Esophagus (tissue), 2 donors: ENCODE measurements around the gene LRRTM1. TPM values are rescaled to one million over a fixed set of nuclear protein-coding genes. Genes with fewer than 3 reads are reported as not detected.
A peak's percentile ranks its signal among the peaks of the same experiment; 100 is the strongest.

Experiments used
- H3K27ac ChIP-seq, 2 donors: one replicate each; pipeline ENCODE4 v1.5.1; 2013; ENCODE audit warnings: low read depth in 2 of 2, mild to moderate bottlenecking in 2 of 2, inconsistent platforms in 1 of 2, low read length in 1 of 2, moderate library complexity in 1 of 2
- H3K27me3 ChIP-seq, 2 donors: one replicate each; pipeline ENCODE4 v1.6.1; 2013; ENCODE audit warnings: low read length in 2 of 2, control low read depth in 1 of 2, mild to moderate bottlenecking in 1 of 2; ENCODE audit not compliant: insufficient read depth in 2 of 2, control insufficient read depth in 1 of 2
- H3K36me3 ChIP-seq, 2 donors: one replicate each; pipeline ENCODE4 v1.6.1; 2013; ENCODE audit warnings: low read length in 1 of 2; ENCODE audit not compliant: control insufficient read depth in 2 of 2, insufficient read depth in 2 of 2
- H3K4me1 ChIP-seq, 2 donors: one replicate each; pipeline ENCODE4 v1.6.1; 2013; ENCODE audit warnings: low read length in 1 of 2; ENCODE audit not compliant: control insufficient read depth in 2 of 2, insufficient read depth in 2 of 2
- H3K4me3 ChIP-seq, 2 donors: one replicate each; pipeline ENCODE4 v1.5.1; 2013; ENCODE audit warnings: low read length in 2 of 2, mild to moderate bottlenecking in 2 of 2, low read depth in 1 of 2, moderate library complexity in 1 of 2
- H3K9me3 ChIP-seq, 2 donors: one replicate each; pipeline ENCODE4 v1.6.1; 2013; ENCODE audit warnings: mild to moderate bottlenecking in 2 of 2, low read depth in 1 of 2, low read length in 1 of 2, moderate library complexity in 1 of 2; ENCODE audit not compliant: control insufficient read depth in 2 of 2, insufficient read depth in 1 of 2
- WGBS, 2 donors: extraction: QIAGEN DNeasy Blood & Tissue Kit; methylation state at CpG; one replicate each; pipeline ENCODE4 v1.1.7; 2013; 5-methylcytosine and 5-hydroxymethylcytosine counted together
- polyA plus RNA-seq, 2 donors: library from polyadenylated mRNA; stranded (reverse); fragments of 200-250 nt; gene quantifications; one replicate each; pipeline ENCODE4 v1.2.3, GENCODE V29; 2013
- donor health status: healthy with polysubstance abuse.
- donor health status: Bipolar disorder and iron deficiency.

The LRRTM1 gene, protein sequence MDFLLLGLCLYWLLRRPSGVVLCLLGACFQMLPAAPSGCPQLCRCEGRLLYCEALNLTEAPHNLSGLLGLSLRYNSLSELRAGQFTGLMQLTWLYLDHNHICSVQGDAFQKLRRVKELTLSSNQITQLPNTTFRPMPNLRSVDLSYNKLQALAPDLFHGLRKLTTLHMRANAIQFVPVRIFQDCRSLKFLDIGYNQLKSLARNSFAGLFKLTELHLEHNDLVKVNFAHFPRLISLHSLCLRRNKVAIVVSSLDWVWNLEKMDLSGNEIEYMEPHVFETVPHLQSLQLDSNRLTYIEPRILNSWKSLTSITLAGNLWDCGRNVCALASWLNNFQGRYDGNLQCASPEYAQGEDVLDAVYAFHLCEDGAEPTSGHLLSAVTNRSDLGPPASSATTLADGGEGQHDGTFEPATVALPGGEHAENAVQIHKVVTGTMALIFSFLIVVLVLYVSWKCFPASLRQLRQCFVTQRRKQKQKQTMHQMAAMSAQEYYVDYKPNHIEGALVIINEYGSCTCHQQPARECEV
- polyA plus RNA-seq: under 1 TPM in 1 of 2 donors, not detected in 1; 0.16 TPM

DNA sequence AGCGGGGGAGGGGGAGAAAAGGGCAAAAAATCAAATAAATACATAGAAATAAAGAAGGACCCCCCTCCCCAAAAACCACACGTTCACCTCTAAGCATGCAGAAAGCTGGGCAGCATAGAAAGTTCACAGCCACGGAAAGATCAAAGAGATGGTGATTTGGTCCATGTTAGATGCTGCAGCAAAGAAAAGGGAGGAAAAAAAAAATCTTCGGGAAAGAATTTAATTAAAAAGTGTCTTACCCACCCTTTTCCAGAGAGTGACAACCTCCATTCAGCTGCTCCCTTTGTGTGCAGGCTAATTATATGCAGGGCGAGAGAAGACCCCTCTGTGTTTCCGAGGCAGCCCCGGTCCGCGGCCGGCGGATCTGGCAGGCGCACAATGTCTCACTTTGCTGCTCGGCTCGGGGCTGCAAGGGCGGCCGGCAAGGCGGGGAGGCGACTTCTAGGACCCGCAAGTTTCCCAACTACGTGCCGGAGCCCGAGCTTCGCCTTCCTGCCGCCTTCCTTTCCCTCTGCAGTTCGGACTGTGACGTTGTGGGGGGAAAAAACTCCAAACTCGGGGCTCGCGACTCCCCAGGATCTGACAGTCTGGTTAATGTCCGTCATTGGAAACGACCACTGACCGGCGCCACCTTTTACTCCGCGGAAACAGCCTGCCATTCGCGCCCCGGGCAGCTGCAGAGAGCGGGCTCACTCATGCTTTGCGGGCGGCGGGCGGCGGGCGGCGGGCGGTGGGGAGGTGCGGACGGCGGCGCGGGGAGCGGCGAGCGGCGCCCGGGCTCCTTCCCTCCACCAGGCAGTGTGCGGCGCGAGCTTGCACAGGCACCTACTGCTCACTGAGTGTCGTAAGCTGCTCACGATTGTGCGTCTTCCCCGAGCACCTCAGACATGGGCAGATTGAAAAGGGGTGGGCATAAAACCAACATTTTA, at the start of gene LRRTM1:
Gene LRRTM1 (minus strand): TSS at position 844 of the 929 bp plus-strand sequence. CDS start 933 bp downstream, outside the sequence.
- WGBS, 2 donors: 2 to 4% methylated on average over 47 to 64 of the region's 64 CpGs
- H3K9me3 ChIP-seq: peaks cover 0 to 16% of the 10 kb centered on the region in 2 donors
- H3K4me1 ChIP-seq: peaks cover 2 to 3% of the 10 kb centered on the region in 2 donors
- H3K4me3 ChIP-seq: peak within 1 kb of the TSS; percentile 27 to 30
- H3K27me3 ChIP-seq: peaks cover 0 to 7% of the 10 kb centered on the region in 2 donors
- H3K27ac ChIP-seq: no peak within 1 kb of the TSS
- H3K36me3 ChIP-seq: no peaks in the 10 kb centered on the region

DNA sequence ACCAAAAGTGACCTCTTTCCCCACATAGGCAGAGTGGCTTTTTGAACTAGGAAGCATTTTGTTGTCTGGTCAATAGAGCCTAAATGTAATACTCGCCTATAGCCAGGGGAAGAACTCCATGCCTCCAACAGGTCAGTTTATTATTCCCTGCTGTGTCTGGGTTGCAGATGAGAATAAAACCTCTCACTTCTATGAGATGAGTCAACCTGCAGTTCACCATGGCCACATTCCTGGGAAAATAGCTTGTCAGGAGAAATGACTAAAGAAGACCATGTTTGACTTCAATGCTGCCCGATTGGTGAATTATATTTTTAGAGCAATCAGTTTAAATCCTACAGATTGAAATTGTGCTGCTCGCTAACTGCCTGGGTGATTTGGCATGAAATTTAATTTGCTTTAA, 46.7 kb upstream of the LRRTM1 start:
- Histone ChIP-seq H3K27me3 (no peaks in the 10 kb centered on the region), H3K9me3 (no peaks in the 10 kb centered on the region)
- WGBS, 2 donors: 87 to 90% methylated on average over 3 of the region's 3 CpGs

DNA sequence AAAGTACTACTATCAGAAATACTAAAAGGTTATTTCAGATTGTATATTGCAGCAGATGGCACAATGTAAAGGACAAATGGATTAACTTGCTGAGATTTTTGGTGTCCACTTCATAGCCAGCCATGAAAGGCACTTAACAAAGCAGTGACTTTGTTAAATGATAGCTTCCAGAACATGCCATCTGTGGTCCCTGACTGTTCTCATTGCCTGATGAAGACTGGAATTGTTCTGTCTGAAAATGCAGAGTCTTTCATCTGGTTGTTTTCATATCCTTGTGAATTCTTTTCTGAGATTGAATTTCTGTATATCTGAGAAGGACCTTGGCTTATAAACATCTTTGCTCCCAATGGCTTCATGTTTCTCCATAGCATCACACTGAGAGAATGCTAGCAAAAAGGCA, 44.4 kb upstream of the LRRTM1 start:
- no peaks in the 10 kb centered on the region for H3K4me1 ChIP-seq
- no peaks in the 10 kb centered on the region for H3K27me3 ChIP-seq
- no peaks in the 10 kb centered on the region for H3K36me3 ChIP-seq
- H3K9me3 ChIP-seq: peaks cover 3 to 4% of the 10 kb centered on the region in 2 donors
- no peak overlapping the region for H3K4me3 ChIP-seq
- no peak overlapping the region for H3K27ac ChIP-seq

More for the DNA sequence above, 46.7 kb upstream of the LRRTM1 start:
- no peaks in the 10 kb centered on the region for H3K4me1 ChIP-seq
- no peak overlapping the region for H3K27ac ChIP-seq
- no peak overlapping the region for H3K4me3 ChIP-seq
- no peaks in the 10 kb centered on the region for H3K36me3 ChIP-seq

DNA sequence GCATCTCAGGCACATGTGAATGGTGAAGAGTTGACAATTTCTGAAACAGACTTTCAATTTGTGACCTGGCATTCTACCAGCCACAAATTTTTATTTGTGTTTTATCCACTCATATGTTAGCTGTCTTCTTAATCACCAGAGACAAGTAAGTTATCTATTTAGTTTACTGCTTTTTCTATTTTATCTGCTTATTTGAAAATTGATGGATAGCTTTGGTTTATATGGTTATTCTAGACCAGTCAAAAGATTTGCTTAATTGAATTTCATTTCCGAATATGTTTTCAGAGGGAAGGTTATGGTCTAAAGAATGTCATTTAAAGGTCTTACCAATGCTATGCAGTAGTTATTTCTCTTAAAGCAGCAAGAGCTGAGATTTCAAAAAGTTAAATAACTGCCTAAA, 43.5 kb upstream of the LRRTM1 start:
- H3K4me3 ChIP-seq: no peak overlapping the region
- H3K36me3 ChIP-seq: no peaks in the 10 kb centered on the region
- no peak overlapping the region for H3K27ac ChIP-seq
- WGBS, 2 donors: 77 to 78% methylated on average over 1 of the region's 1 CpG
- H3K9me3 ChIP-seq: peaks cover 3 to 4% of the 10 kb centered on the region in 2 donors
- no peaks in the 10 kb centered on the region for H3K27me3 ChIP-seq
- no peaks in the 10 kb centered on the region for H3K4me1 ChIP-seq

DNA sequence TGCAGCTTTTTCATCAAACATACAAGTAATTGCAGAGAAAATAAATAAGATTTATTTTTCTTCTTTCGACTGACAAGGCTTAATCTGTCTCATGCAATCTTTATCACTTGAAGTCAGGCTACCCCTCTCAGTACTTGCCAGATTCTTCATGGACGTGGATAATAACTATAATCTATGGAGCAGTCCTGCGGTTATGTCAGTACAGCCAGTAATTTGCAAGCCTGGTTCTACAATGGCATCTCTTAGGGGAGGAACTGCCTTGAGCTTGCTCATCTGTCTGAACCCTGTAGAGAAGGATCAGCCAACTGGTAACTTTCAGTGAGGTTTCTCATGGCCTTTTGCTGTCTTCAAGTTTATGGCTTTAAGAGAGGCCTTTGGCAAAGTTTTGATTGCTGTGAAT, 35.5 kb upstream of the LRRTM1 start:
- peaks cover 2 to 7% of the 10 kb centered on the region in 2 donors for H3K9me3 ChIP-seq
- H3K27me3 ChIP-seq: no peaks in the 10 kb centered on the region
- H3K4me3 ChIP-seq: no peak overlapping the region
- no peaks in the 10 kb centered on the region for H3K36me3 ChIP-seq
- no peak overlapping the region for H3K27ac ChIP-seq
- 82 to 84% methylated on average over 3 of the region's 3 CpGs for WGBS, 2 donors
- no peaks in the 10 kb centered on the region for H3K4me1 ChIP-seq

DNA sequence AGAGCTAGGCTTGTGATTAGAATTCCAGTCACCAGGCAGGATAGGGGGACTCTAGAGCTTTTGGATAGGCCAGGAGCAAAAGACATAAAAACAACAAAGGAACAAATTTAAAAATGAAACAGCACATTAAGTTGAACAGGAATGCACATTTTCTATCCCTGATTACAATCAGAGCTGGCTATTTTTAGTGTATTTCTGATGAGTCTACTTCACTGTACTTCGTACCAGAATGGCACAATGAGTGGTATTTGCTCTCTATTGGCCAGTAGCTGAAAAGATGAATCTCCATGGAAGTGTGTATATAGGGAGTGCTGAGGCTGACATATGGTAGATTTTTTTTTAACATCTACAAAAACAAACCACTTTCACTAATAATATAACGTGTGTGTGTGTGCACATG, 34.2 kb upstream of the LRRTM1 start:
- WGBS, 2 donors: 48% methylated on average over 2 of the region's 2 CpGs

DNA sequence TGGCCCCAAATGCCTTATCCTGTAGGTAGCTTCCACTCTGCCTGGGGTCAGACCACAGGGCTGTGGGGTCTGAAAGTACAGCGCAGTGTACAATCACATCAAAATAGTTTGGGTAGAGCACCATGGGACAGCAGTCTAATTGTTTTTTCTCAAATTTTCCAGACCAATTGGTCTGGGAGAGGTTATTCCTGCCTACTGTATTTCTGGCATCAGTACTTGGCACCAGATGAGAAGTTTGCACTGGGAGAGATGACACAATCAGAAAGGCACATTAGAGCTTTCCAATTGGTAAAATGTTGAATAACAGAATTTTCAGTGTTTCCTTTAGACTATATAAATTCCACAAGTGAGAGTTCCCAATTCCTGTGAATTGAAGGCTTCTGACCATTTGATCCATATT, 30.9 kb upstream of the LRRTM1 start:
- Histone ChIP-seq H3K27ac (no peak overlapping the region), H3K4me3 (no peak overlapping the region), H3K9me3 (peaks cover 0 to 5% of the 10 kb centered on the region in 2 donors), H3K27me3 (no peaks in the 10 kb centered on the region), H3K4me1 (no peaks in the 10 kb centered on the region), H3K36me3 (no peaks in the 10 kb centered on the region)
- 83 to 87% methylated on average over 1 of the region's 1 CpG for WGBS, 2 donors

More for the DNA sequence above, 34.2 kb upstream of the LRRTM1 start:
- H3K4me3 ChIP-seq: no peak overlapping the region
- no peak overlapping the region for H3K27ac ChIP-seq
- H3K4me1 ChIP-seq: no peaks in the 10 kb centered on the region
- no peaks in the 10 kb centered on the region for H3K27me3 ChIP-seq
- H3K36me3 ChIP-seq: no peaks in the 10 kb centered on the region
- peaks cover 0 to 4% of the 10 kb centered on the region in 2 donors for H3K9me3 ChIP-seq

DNA sequence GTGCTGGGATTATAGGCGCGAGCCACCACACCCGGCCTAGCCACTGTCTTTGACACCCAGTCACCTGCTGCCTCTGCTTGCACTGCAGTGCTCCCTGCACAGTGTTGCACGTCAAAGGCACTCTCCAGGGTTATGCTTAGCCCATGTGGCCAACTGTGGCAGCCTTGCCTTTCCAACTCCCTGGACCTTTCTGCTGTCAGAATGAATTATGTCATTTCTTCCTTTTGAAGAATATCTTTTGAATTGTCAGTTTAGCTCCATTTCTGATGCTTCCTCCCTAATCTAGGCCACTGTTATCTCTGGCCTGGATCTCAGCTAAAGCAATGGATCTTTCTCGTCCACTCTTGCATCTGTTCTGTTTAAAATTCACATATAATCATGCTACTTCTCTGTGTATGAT, 29.3 kb upstream of the LRRTM1 start:
- Histone ChIP-seq H3K27ac (no peak overlapping the region), H3K27me3 (no peaks in the 10 kb centered on the region), H3K4me1 (no peaks in the 10 kb centered on the region), H3K4me3 (no peak overlapping the region), H3K36me3 (no peaks in the 10 kb centered on the region), H3K9me3 (peaks cover 0 to 4% of the 10 kb centered on the region in 2 donors)
- 84 to 89% methylated on average over 5 of the region's 5 CpGs for WGBS, 2 donors
